ENCODE data around the gene FYB1. TPM values are rescaled to one million over a fixed set of nuclear protein-coding genes. Genes with fewer than 3 reads are reported as not detected.

The FYB1 gene
- total RNA-seq, 2 experiments from 2014 or later: 0.16 TPM; not detected in 1

GRCh38 chr5:39121315-39121714 is 98.0 kb downstream of the FYB1 start:
- H4K20me1 ChIP-seq (ENCODE audit: insufficient read depth, low read length): no peaks in the 10 kb centered on the region
- no peak overlapping the region for H3K4me3 ChIP-seq (ENCODE audit: low read depth, low read length, poor library complexity, severe bottlenecking)
- H2AFZ ChIP-seq (ENCODE audit: low read length): no peak overlapping the region
- H3K4me1 ChIP-seq (ENCODE audit: insufficient read depth, low read length, poor library complexity, severe bottlenecking): no peaks in the 10 kb centered on the region
- POLR2A ChIA-PET: no interaction called here
- CTCF ChIA-PET (ENCODE audit: unreplicated experiment): no interaction called here
- H3K4me2 ChIP-seq (ENCODE audit: low read length): no peak overlapping the region
- H3K27ac ChIP-seq (ENCODE audit: low read depth, low read length, poor library complexity, severe bottlenecking): no peak overlapping the region
- TF ChIP-seq, protein P1, sequence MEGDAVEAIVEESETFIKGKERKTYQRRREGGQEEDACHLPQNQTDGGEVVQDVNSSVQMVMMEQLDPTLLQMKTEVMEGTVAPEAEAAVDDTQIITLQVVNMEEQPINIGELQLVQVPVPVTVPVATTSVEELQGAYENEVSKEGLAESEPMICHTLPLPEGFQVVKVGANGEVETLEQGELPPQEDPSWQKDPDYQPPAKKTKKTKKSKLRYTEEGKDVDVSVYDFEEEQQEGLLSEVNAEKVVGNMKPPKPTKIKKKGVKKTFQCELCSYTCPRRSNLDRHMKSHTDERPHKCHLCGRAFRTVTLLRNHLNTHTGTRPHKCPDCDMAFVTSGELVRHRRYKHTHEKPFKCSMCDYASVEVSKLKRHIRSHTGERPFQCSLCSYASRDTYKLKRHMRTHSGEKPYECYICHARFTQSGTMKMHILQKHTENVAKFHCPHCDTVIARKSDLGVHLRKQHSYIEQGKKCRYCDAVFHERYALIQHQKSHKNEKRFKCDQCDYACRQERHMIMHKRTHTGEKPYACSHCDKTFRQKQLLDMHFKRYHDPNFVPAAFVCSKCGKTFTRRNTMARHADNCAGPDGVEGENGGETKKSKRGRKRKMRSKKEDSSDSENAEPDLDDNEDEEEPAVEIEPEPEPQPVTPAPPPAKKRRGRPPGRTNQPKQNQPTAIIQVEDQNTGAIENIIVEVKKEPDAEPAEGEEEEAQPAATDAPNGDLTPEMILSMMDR (conservative IDR thresholded peaks at IDR 0.05; ENCODE audit: low read length): no peak
- TF ChIP-seq EZH2phosphoT487 (IDR thresholded peaks at IDR 0.05; ENCODE audit: borderline replicate concordance, low read depth, low read length): no peak
- no peaks in the 10 kb centered on the region for H3K9me2 ChIP-seq (ENCODE audit: insufficient read depth, low read length)
- no peaks in the 10 kb centered on the region for H3K36me3 ChIP-seq (ENCODE audit: insufficient read depth, low read length)
- no peaks in the 10 kb centered on the region for H3K9me3 ChIP-seq (ENCODE audit: low read length)
- no peak for DNase-seq (ENCODE audit: low spot score)
- no peaks in the 10 kb centered on the region for H3K79me2 ChIP-seq (ENCODE audit: insufficient read depth, low read depth, low read length)
- intact Hi-C loops (cut with micrococcal nuclease; ENCODE audit: unreplicated experiment): no loop called here
- no TSS peak for BruUV-seq (replicated peaks)

DNA sequence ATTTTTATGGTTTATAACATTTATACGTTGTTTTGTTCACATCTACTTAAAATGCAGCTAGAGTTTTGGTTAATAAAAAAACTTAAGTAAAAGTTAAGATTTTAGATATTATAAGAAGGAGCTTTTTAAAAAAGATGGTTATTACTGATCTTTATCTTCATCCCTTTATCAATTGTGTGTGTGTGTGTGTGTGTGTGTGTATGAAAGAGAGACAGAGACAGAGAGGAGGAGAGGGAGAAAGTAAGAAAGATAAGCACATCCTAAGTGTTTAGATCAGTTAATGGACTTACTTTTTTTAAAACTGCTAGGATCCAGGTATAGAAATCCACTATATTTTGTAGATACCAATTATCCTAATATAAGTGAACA is 99.3 kb downstream of the FYB1 start:
- Histone ChIP-seq H3K4me3 (ENCODE audit: low read depth, low read length, poor library complexity, severe bottlenecking) (no peak overlapping the region), H3K27ac (ENCODE audit: low read depth, low read length, poor library complexity, severe bottlenecking) (no peak overlapping the region), H4K20me1 (ENCODE audit: insufficient read depth, low read length) (no peaks in the 10 kb centered on the region), H3K9me3 (ENCODE audit: low read length) (no peaks in the 10 kb centered on the region), H3K36me3 (ENCODE audit: insufficient read depth, low read length) (no peaks in the 10 kb centered on the region), H3K4me2 (ENCODE audit: low read length) (no peak overlapping the region), H3K4me1 (ENCODE audit: insufficient read depth, low read length, poor library complexity, severe bottlenecking) (no peaks in the 10 kb centered on the region), H3K79me2 (ENCODE audit: insufficient read depth, low read depth, low read length) (no peaks in the 10 kb centered on the region), H2AFZ (ENCODE audit: low read length) (no peak overlapping the region), H3K9me2 (ENCODE audit: insufficient read depth, low read length) (no peaks in the 10 kb centered on the region)
- no peak for DNase-seq (ENCODE audit: low spot score)
- no TSS peak for BruUV-seq (replicated peaks)
- ChIA-PET CTCF (ENCODE audit: unreplicated experiment) (no interaction called here), POLR2A (interaction anchor here (1.2 to 1.6 kb wide), 2 partner anchors 9 kb away, joined by 4 to 6 read pairs; no protein-coding TSS in a partner anchor)
- intact Hi-C loops (cut with micrococcal nuclease; ENCODE audit: unreplicated experiment): no loop called here
- TF ChIP-seq, protein P1 (conservative IDR thresholded peaks at IDR 0.05; ENCODE audit: low read length): no peak
- no peak for TF ChIP-seq EZH2phosphoT487 (IDR thresholded peaks at IDR 0.05; ENCODE audit: borderline replicate concordance, low read depth, low read length)

DNA sequence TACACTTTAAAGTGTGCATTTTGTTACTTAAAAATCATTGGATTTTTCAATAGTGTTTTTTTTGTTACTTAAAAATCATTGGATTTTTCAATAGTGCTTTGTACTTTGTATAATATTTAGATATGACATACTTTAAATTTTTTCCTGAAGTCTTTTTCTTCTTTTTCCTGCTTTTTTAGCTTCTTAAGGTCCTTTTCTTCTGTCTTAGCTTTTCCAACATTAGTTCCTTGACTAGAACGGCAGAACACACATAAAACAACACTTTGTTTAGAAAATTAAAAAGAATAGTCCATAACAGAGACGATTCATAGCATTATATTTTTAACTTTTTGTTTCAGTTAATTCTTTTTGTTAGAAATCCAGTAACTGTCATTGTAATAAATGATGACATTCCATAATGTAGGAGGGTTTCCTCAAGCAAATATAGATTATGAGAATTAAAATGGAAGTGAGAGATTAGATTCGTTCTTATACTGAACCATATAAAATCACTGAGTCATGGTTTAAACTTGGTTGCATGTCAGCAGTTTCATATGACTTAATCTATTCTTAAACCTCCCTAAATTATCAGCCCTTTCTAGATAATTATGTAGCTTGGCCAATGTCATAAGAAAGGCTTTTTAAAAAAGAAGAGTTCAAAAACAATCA is 99.8 kb downstream of the FYB1 start:
- TF ChIP-seq, protein P1 (conservative IDR thresholded peaks at IDR 0.05; ENCODE audit: low read length): no peak
- TF ChIP-seq EZH2phosphoT487 (IDR thresholded peaks at IDR 0.05; ENCODE audit: borderline replicate concordance, low read depth, low read length): no peak
- intact Hi-C loops (cut with micrococcal nuclease; ENCODE audit: unreplicated experiment): no loop called here
- H3K4me3 ChIP-seq (ENCODE audit: low read depth, low read length, poor library complexity, severe bottlenecking): no peak overlapping the region
- no peaks in the 10 kb centered on the region for H3K79me2 ChIP-seq (ENCODE audit: insufficient read depth, low read depth, low read length)
- no peak for DNase-seq (ENCODE audit: low spot score)
- no peak overlapping the region for H2AFZ ChIP-seq (ENCODE audit: low read length)
- H3K9me3 ChIP-seq (ENCODE audit: low read length): no peaks in the 10 kb centered on the region
- no peaks in the 10 kb centered on the region for H3K36me3 ChIP-seq (ENCODE audit: insufficient read depth, low read length)
- no peaks in the 10 kb centered on the region for H3K4me1 ChIP-seq (ENCODE audit: insufficient read depth, low read length, poor library complexity, severe bottlenecking)
- no peaks in the 10 kb centered on the region for H3K9me2 ChIP-seq (ENCODE audit: insufficient read depth, low read length)
- ChIA-PET CTCF (ENCODE audit: unreplicated experiment) (no interaction called here), POLR2A (interaction anchor here (1.2 to 1.6 kb wide), 2 partner anchors 8 to 9 kb away, joined by 4 to 6 read pairs; no protein-coding TSS in a partner anchor)
- no TSS peak for BruUV-seq (replicated peaks)
- no peak overlapping the region for H3K4me2 ChIP-seq (ENCODE audit: low read length)
- no peak overlapping the region for H3K27ac ChIP-seq (ENCODE audit: low read depth, low read length, poor library complexity, severe bottlenecking)
- H4K20me1 ChIP-seq (ENCODE audit: insufficient read depth, low read length): no peaks in the 10 kb centered on the region
